Prostate gland (tissue), 2 donors: ENCODE data around the gene PLCH1.

ENCODE experiments used
- POLR2A ChIP-seq: fragments of 450-650 bp; IDR thresholded peaks from one replicate; pipeline ENCODE4 v1.6.1; 2016; ENCODE audit warnings: antibody characterized with exemption, mild to moderate bottlenecking
- TF ChIP-seq, protein P1 (sequence below), 4 experiments: fragments of 200-600 bp in 2 of 4; fragments of 450-650 bp in 2 of 4; sonication (generic) in 2 of 4; IDR thresholded peaks; 1 replicate in 3 of 4; 2 replicates in 1 of 4; pipeline ENCODE4 v1.5.1; 2016 to 2019; ENCODE audit warnings: antibody characterized with exemption in 4 of 4, mild to moderate bottlenecking in 2 of 4, moderate library complexity in 2 of 4

DNA sequence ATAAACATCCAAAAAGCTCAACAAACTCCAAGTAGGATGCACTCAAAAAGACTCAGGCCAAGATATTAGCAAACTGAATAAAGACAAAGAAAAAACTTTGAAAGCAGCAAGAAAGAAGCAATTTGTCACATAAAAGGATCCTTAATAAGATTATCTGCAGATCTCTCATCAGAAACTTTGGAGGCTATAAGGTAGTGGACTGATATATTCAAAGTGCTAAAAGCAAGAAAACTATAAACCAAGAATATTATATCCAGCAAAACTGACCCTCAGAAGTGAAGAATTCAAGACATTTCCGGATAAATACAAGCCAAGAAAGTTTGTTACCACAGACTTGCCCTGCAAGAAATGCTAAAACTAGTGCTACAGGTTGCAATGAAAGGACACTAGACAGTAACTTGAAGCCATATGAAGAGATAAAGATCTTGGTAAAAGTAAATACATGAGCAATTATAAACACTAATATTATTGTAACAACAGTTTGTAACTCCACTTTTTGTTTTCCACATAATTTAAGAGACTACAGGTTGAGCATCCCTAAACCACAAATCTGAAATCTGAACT lies 37.6 kb upstream of the PLCH1 start:
- TF ChIP-seq, protein P1, sequence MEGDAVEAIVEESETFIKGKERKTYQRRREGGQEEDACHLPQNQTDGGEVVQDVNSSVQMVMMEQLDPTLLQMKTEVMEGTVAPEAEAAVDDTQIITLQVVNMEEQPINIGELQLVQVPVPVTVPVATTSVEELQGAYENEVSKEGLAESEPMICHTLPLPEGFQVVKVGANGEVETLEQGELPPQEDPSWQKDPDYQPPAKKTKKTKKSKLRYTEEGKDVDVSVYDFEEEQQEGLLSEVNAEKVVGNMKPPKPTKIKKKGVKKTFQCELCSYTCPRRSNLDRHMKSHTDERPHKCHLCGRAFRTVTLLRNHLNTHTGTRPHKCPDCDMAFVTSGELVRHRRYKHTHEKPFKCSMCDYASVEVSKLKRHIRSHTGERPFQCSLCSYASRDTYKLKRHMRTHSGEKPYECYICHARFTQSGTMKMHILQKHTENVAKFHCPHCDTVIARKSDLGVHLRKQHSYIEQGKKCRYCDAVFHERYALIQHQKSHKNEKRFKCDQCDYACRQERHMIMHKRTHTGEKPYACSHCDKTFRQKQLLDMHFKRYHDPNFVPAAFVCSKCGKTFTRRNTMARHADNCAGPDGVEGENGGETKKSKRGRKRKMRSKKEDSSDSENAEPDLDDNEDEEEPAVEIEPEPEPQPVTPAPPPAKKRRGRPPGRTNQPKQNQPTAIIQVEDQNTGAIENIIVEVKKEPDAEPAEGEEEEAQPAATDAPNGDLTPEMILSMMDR (IDR thresholded peaks at IDR 0.05) = no peak
- no peak for TF ChIP-seq POLR2A
